ENCODE results near the gene GHRHR. TPM values are rescaled to one million over a fixed set of nuclear protein-coding genes. Genes with fewer than 3 reads are reported as not detected.

Gene GHRHR
- total and polyA plus RNA-seq, 9 of the 15 experiments (the other 6 are each of a cell fraction or from before 2014, with no cell fraction given), result not detected

GRCh38 chr7:30914596-30914995 is 49.2 kb upstream of the GHRHR start (continued):
- peak; percentile 65 for TF ChIP-seq GABPA (tag; conservative IDR thresholded peaks at IDR 0.05; ENCODE audit: low read depth)
- no peak for TF ChIP-seq SOX6 (IDR thresholded peaks at IDR 0.05)
- no peak for TF ChIP-seq PRDM10 (IDR thresholded peaks at IDR 0.05; ENCODE audit: partially characterized antibody)
- TF ChIP-seq SMAD2 (IDR thresholded peaks at IDR 0.05; ENCODE audit: low read depth, low read length), result no peak

GRCh38 chr7:30915005-30915601 is 48.6 kb upstream of the GHRHR start:
- BruUV-seq (replicated peaks), result no TSS peak
- H3K4me2 ChIP-seq (ENCODE audit: insufficient read depth, low read length), result peak overlapping the region; percentile 70
- FAIRE-seq (peak; percentile 96), ATAC-seq (peak; percentile 79), DNase-seq (ENCODE audit: extremely low read depth in 1 of 4, low spot score in 3 of 4) (peak; percentile 92 to 94 (median 94))
- no peaks in the 10 kb centered on the region; the same call in 2 of the 3 replicates for H3K79me2 ChIP-seq (ENCODE audit: control insufficient read depth, insufficient read depth, low read length)
- no peaks in the 10 kb centered on the region for H3K36me3 ChIP-seq (ENCODE audit: control insufficient read depth, insufficient read depth, low read length)
- no peaks in the 10 kb centered on the region for H3K9me3 ChIP-seq (replicated peaks; ENCODE audit: control insufficient read depth, insufficient read depth, low read depth, low read length)
- H4K20me1 ChIP-seq (replicated peaks; ENCODE audit: control insufficient read depth, insufficient read depth, low read length), result no peaks in the 10 kb centered on the region
- intact Hi-C loops (cut with micrococcal nuclease) (loop anchor here (1.0 to 2.0 kb wide), 3 partner anchors 18 to 154 kb away; no protein-coding TSS in a partner anchor), in situ Hi-C loops (cut with MboI) (no loop called here)
- H3K4me1 ChIP-seq (replicated peaks in 1 of 2; ENCODE audit: control insufficient read depth in 2 of 2, insufficient read depth in 2 of 2, low read length in 2 of 2), result peaks cover 76 to 82% of the 10 kb centered on the region in 2 experiments
- ChIA-PET CTCF (ENCODE audit: low intra/inter-chr PET ratio) (no interaction called here), POLR2A (interaction anchor here (0.6 to 1.4 kb wide), 4 partner anchors 16 to 1828 kb away, joined by 3 read pairs; no protein-coding TSS in a partner anchor)
- H2AFZ ChIP-seq (ENCODE audit: low read depth, low read length), result peak overlapping the region; percentile 42
- H3K9me1 ChIP-seq (ENCODE audit: control insufficient read depth, insufficient read depth, low read length), result no peaks in the 10 kb centered on the region
- peak overlapping the region; percentile 56 to 84 for H3K9ac ChIP-seq (ENCODE audit: insufficient read depth in 1 of 2, low read depth in 2 of 2, low read length in 2 of 2)
- peak overlapping the region; percentile 5 for H3K4me3 ChIP-seq
- peak overlapping the region; percentile 82 for H3K27ac ChIP-seq (ENCODE audit: extremely low read depth, low read depth, low read length)
- WGBS (ENCODE audit: insufficient coverage, low coverage, missing lambda C conversion rate), result 3% methylated on average over 11 of the region's 11 CpGs
- H3K27me3 ChIP-seq (ENCODE audit: control insufficient read depth in 2 of 2, insufficient read depth in 2 of 2, low read length in 2 of 2), result no peaks in the 10 kb centered on the region
- TF ChIP-seq POU5F1 (IDR thresholded peaks at IDR 0.05; ENCODE audit: borderline replicate concordance, low read depth, low read length, partially characterized antibody) (no peak), GABPA (tag; conservative IDR thresholded peaks at IDR 0.05; ENCODE audit: low read depth) (peak; percentile 26), SP2 (IDR thresholded peaks at IDR 0.05; ENCODE audit: extremely low read depth, low read depth, low read length, poor library complexity, severe bottlenecking) (no peak), EHMT2 (IDR thresholded peaks at IDR 0.05) (no peak), ZNF175 (CRISPR knock-in tag; IDR thresholded peaks at IDR 0.05; ENCODE audit: low read depth) (no peak), SIRT6 (IDR thresholded peaks at IDR 0.05; ENCODE audit: low read depth, low read length) (no peak), SRSF3 (IDR thresholded peaks at IDR 0.05; ENCODE audit: insufficient read depth, low read length) (no peak), POLR2G (IDR thresholded peaks at IDR 0.05; ENCODE audit: low read depth, low read length) (no peak), NR2C2 (CRISPR knock-in tag; IDR thresholded peaks at IDR 0.05) (no peak), NR2C2 (tag; IDR thresholded peaks at IDR 0.05) (peak; percentile 78), ZC3H11A (IDR thresholded peaks at IDR 0.05; ENCODE audit: low read depth, low read length) (no peak), NR2C1 (IDR thresholded peaks at IDR 0.05) (peak; percentile 60), NR2C1 (tag; IDR thresholded peaks at IDR 0.05) (peak; percentile 66)

Measured in K562 (cell line).